HL-60 (cell line): ENCODE data around the gene ELF2.

Source experiments
- GABPA ChIP-seq: IDR thresholded peaks from 2 replicates; pipeline ENCODE4 v1.6.1; 2012; ENCODE audit warnings: low read depth
- POLR2AphosphoS5 ChIP-seq: IDR thresholded peaks from 2 replicates; pipeline ENCODE4 v1.6.1; 2012; ENCODE audit warnings: low read depth
- SPI1 ChIP-seq: IDR thresholded peaks from 2 replicates; pipeline ENCODE4 v1.6.1; 2012; ENCODE audit warnings: low read depth, mild to moderate bottlenecking, borderline replicate concordance
- TF ChIP-seq, protein P1 (sequence below): IDR thresholded peaks from one replicate; pipeline ENCODE4 v1.5.1; 2011; ENCODE audit warnings: low read length, control low read depth, inconsistent platforms; ENCODE audit not compliant: insufficient read depth

DNA sequence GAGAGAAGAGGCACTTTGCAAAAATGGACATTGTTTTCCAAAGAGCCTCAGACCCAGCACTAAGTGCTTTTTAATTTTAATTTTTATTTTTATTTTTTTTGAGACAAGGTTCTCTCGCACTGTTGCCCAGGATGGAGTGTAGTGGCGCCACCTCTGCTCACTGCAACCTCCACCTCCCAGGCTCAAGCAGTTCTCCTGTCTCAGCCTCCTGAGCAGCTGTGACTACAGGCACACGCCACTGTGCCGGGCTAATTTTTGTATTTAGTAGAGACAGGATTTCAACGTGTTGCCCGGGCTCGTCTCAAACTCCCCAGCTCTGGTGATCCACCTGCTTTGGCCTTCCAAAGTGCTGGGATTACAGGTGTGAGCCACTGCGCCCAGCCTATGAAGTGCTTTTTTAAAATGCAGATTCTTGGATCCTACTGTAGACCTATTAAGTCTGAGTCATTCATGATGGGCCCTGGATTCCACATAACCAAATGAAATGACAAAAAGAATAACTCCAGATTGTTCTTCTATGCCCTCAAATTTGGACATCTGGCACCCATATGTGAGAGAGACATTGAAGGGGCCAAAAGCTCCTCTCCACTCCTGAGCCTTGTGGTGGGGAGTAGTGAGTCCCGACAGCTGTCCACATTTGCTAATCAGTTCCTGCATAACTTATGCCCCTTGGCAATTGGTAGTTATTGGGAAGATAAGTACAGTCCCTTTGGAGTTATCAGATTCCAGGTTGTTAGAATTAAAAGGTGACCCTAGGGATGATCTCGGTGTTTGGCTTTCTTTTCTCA is 157.9 kb downstream of the ELF2 start:
- TF ChIP-seq, protein P1, sequence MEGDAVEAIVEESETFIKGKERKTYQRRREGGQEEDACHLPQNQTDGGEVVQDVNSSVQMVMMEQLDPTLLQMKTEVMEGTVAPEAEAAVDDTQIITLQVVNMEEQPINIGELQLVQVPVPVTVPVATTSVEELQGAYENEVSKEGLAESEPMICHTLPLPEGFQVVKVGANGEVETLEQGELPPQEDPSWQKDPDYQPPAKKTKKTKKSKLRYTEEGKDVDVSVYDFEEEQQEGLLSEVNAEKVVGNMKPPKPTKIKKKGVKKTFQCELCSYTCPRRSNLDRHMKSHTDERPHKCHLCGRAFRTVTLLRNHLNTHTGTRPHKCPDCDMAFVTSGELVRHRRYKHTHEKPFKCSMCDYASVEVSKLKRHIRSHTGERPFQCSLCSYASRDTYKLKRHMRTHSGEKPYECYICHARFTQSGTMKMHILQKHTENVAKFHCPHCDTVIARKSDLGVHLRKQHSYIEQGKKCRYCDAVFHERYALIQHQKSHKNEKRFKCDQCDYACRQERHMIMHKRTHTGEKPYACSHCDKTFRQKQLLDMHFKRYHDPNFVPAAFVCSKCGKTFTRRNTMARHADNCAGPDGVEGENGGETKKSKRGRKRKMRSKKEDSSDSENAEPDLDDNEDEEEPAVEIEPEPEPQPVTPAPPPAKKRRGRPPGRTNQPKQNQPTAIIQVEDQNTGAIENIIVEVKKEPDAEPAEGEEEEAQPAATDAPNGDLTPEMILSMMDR, result no peak
- TF ChIP-seq SPI1 (no peak), GABPA (no peak), POLR2AphosphoS5 (no peak)
